Effector CD8-positive, alpha-beta T cell (primary cell): ENCODE data around the gene CABP2.

ENCODE experiments used
- DNase-seq: peaks from one replicate; lab custom pipeline; 2025; lab: John Stamatoyannopoulos, UW

CABP2 gene

GRCh38 chr11:67507864-67508485 lies 15.3 kb downstream of the CABP2 start, which contains the start of gene CDK2AP2:
Gene CDK2AP2, minus strand, starts transcription at chr11:67508162. Its CDS starts 80 bp downstream, at chr11:67508082.
- DNase-seq: peak; percentile 94

GRCh38 chr11:67507242-67507863 lies 15.9 kb downstream of the CABP2 start:
- DNase-seq: no peak

- DNase-seq: no peak
Observed at GRCh38 chr11:67506426-67507051, 16.7 kb downstream of the CABP2 start.

- DNase-seq: peak; percentile 81
Observed at GRCh38 chr11:67505605-67506396, 17.4 kb downstream of the CABP2 start.

- DNase-seq: peak; percentile 49
Observed at GRCh38 chr11:67504950-67505581, 18.2 kb downstream of the CABP2 start, which contains the start of gene PITPNM1. Gene PITPNM1, minus strand, starts transcription at chr11:67505363. Its CDS starts 1,183 bp downstream, at chr11:67504180.

GRCh38 chr11:67504005-67504949 lies 19.0 kb downstream of the CABP2 start:
- DNase-seq: peak; percentile 29

GRCh38 chr11:67503119-67504004 lies 19.9 kb downstream of the CABP2 start:
- no peak for DNase-seq

- DNase-seq: no peak
Observed at GRCh38 chr11:67502328-67502979, 20.8 kb downstream of the CABP2 start.

GRCh38 chr11:67501854-67502253 lies 21.4 kb downstream of the CABP2 start:
- no peak for DNase-seq

GRCh38 chr11:67500831-67501715 lies 22.2 kb downstream of the CABP2 start:
- no peak for DNase-seq

- DNase-seq: no peak
Observed at GRCh38 chr11:67500484-67500821, 22.8 kb downstream of the CABP2 start.

GRCh38 chr11:67499808-67500483 lies 23.3 kb downstream of the CABP2 start:
- no peak for DNase-seq

- no peak for DNase-seq
Observed at GRCh38 chr11:67498544-67498972, 24.7 kb downstream of the CABP2 start.

GRCh38 chr11:67497656-67498291 lies 25.5 kb downstream of the CABP2 start:
- DNase-seq: no peak

GRCh38 chr11:67496113-67496512 lies 27.1 kb downstream of the CABP2 start:
- no peak for DNase-seq

GRCh38 chr11:67495234-67496005 lies 27.8 kb downstream of the CABP2 start:
- no peak for DNase-seq
